CD4-positive, alpha-beta T cell treated with Interleukin-10 for 1 hour (primary cell): ENCODE measurements around the gene COIL.

Experiments used
- DNase-seq: peaks from one replicate; pipeline ENCODE4 v3.0.0-alpha.2; 2020

COIL gene

GRCh38 chr17:56908001-56908542 lies 52.8 kb downstream of the COIL start:
- DNase-seq, result peak; percentile 40

GRCh38 chr17:56903560-56903959 lies 57.3 kb downstream of the COIL start:
- no peak for DNase-seq

GRCh38 chr17:56902348-56902747 lies 58.5 kb downstream of the COIL start:
- no peak for DNase-seq

- no peak for DNase-seq
Observed at GRCh38 chr17:56899403-56899802, 61.4 kb downstream of the COIL start.

DNA sequence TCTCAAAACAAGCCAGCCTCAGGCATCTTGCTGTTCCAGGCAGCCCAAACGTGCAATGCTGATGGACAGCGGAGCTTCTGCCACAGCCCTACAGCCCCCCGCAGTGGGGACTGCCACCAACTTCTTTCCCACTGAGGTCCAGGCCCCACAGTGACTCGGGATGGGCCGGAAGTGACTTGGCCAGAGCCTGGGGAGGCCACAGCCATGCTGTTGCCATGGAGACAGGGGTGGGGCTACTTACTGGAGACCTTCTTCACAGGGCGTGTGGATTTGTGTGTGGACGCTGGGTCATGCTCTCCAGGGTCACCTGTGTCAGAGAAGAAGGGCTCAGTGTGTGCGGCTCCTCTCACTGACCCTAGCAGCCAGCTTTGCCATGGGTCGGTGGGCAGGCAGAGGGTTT lies 62.0 kb downstream of the COIL start:
- DNase-seq, result no peak

DNA sequence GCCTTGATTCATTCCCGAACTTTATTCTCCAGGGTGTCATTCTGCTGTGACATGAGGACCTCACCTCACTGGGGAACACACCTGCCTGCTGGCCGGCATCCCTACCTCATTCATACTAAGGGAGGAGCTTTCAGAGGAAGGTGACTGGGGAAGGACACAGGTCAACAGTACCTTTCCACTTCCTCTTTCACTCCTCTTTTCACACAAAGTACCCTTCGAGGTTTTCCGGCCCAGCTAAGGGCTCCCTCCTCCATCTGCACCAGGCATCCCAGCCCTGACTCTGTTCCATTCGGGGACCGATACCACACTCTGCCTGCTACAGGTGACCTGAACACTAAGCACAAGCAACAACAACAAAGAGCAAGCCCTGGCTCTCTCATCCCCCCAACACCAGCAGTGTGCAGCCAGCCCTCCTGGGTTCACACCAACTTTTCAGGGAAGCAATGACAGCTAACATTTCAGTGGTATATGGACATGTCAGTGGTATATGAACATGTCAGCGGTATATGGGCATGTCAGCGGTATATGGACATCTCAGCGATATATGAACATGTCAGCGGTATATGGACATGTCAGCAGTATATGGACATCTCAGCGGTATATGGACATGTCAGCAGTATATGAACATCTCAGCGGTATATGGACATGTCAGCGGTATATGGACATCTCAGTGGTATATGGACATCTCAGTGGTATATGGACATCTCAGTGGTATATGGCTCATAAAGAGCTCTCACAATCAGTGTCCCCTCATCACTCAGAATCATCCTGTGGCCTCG lies 63.0 kb downstream of the COIL start:
- no peak for DNase-seq

- DNase-seq, result no peak
Observed at GRCh38 chr17:56896968-56897359, 63.9 kb downstream of the COIL start.

DNA sequence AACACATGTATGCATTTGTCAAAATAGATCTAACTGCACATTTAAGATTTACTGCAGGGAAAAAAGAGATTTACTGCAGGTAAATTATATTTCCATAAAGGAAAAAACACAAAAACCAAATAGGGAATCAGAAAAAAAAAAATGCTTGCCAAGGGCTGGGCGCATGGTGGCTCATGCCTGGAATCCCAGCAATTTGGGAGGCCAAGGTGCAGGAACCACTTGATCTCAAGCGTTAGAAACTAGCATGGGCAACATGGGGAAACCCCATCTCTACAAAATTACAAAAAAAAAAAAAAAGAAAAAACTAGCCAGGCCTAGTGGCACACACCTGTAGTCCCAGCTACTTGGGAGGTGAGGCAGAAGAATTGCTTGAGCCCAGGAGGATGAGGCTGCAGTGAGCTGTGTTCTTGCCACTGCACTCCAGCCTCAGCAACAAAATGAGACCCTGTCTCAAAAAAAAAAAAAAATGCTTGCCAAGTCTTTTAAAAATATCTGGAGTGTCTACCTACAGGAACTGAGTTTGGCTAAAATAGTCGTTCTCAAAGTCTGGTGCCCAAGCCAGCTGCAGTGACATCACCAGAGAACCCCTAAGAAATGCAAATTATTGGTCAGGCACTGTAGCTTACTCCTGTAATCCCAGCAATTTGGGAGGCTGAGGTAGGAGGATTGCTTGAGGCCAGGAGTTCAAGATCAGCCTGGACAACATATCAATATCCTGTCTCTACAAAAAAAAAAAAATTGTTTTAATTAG lies 64.5 kb downstream of the COIL start:
- DNase-seq, result no peak

DNA sequence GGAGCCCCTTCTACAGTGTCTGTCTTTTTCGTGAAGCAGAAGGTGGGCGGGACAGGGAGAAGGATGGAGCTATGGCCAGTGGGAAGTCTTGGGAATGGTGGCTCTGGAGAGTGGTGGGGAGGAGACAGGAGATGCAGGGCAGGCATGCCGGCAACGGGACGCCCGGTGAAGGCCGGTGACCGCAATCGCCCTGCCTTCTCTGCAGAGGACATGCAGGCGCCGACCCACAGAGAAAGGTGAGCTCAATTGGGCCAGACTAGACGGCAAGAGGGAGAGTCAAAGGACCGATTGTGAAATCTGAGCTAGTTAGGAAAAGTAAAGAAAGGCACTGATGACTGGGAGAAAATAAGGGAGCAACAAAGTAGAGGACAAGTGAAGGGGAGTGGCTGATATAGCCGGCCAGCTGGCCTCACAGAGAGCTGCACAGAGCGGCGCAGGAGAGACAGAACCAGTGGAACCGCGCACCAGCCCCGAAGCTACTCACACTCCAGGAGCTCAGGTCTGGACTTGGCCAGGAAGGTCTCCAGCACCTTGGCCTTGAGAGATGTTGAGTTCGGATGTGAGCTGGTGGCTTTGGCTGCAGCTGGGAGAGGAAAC lies 65.9 kb downstream of the COIL start:
- DNase-seq, result no peak

- no peak for DNase-seq
Observed at GRCh38 chr17:56893503-56893902, 67.3 kb downstream of the COIL start.

- DNase-seq, result no peak
Observed at GRCh38 chr17:56892333-56892732, 68.5 kb downstream of the COIL start.

DNA sequence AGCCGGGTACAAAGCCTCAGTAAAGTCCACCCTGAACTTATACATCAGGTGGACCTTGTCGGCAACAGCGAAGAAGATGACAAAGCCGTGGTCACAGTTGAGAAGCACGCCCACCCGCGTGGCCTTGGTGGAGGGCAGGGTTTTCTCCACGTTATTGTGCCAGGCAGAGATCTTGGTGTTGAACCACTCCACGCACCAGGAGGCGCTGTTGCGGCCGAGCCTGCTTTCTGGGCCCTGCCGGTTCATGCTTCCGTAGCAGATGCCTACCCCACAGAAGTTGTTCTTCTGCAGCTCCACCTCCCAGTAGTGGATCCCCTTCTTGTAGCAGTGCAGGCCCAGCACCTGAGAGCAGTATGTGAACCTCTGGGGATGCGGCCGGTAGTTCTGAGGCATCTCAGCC lies 69.1 kb downstream of the COIL start:
- peak; percentile 52 for DNase-seq

DNA sequence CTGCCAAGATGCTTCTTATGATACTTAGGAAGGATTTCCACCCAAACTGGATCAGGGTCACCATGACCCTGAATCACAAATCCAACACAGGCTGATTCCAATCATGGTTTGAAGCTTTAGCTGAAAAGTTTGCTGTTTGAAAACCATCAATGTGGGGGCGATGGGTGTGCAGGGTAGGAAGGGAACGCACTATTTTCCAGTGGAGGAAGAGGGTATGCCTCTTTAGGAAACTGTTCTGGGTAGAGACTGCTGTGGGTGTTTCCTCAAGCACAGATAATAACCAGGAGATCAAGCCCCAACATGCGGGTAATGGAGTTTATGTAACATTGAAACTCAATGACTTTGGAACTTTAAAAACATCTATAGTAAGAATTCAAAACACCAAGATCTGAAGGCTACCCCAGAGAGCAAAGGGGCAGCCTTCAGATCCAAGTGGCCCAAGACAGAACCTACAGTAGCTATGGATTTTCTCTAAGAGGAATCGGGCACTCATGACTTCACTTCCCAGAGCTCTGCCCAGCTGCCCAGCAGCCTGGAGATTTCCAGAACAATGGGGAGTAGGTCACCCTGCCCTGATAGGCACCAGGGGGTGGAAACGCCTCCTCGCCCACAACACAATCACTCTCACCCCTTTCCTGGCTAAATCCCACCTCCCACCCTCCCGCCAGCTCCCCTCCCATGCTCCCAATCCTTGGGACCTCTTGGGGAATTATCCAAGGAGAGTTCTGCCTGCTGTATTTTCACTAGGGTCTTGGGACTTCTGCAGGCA lies 69.8 kb downstream of the COIL start:
- DNase-seq, result no peak

GRCh38 chr17:56890390-56890789 lies 70.5 kb downstream of the COIL start:
- no peak for DNase-seq
